NCI-H748 treated with DMSO at 0.1 percent for 48 hours (cell line): ENCODE results near the gene GFPT2.

Source experiments
- DNase-seq: peaks from one replicate; lab custom pipeline; 2025; lab: John Stamatoyannopoulos, UW

GFPT2 gene

GRCh38 chr5:180378438-180379344 lies 25.6 kb upstream of the GFPT2 start:
- no peak for DNase-seq

DNA sequence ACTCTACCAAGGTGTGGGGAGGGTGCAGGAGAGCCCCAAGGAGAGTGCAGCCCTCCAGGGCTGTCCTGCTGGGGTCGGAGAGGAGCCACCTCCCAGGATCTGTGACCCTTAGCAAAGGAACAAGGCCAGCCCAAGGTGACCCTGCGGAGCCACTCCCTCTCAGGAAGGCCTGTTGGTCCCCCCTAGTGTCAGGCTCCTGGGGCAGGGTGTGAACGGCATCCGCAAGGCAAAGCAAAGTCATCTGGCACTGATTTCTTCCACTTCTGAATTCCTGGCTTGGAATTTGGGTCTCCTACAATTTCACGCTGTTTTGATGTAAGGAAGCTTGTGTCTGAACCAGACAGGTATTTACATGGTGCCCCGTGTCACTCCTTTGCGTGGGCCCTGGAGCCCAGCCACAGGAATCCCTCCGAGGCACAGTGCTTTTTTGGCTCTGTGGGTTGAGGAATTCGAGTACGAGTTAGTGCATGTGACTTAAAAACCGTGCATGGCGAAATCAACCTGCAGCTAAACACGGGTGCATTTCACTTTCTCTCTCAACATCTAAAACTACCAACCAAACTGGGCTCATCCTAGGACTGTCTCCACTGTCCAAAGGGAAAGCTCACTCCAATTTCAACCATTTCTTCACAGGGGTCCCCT lies 24.5 kb upstream of the GFPT2 start:
- DNase-seq, result no peak

GRCh38 chr5:180376511-180376910 lies 23.4 kb upstream of the GFPT2 start:
- no peak for DNase-seq

DNA sequence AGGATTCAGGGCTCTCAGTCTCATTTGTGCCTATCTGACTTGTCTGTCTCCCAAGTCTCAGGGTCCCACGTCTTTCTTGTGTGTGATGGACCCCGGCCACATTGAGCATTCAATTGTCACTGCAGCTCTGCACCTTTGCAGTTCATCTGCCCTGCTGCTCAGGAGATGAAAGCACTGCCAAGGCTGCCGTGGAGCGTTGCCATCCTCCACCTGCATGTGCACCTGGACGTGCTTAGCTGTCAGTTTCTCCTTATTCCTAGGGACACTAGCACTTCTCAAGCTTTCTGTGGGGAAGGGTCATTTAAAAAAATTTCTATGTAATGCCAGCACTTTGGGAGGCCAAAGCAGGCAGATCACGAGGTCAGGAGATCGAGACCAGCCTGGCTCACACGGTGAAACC lies 22.8 kb upstream of the GFPT2 start:
- DNase-seq, result no peak

DNA sequence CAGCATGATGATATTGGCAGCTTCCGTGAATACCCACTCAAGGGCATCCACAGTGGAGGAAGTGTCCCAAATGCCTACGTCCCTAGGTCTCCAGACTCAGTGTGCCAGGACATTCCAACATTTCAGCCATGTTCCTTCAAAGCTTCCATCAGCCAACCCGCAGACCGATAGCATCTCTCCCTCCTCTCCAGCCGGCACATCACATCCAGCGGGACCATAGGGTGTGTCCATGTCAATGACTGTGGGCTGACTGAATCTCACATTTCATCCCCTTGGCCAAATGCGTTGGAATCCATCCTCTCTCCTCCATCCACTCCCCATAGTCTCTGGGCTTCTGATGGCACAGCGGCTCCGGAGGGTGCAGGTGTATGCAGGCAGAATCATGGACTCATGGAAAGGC lies 22.2 kb upstream of the GFPT2 start:
- DNase-seq, result no peak

DNA sequence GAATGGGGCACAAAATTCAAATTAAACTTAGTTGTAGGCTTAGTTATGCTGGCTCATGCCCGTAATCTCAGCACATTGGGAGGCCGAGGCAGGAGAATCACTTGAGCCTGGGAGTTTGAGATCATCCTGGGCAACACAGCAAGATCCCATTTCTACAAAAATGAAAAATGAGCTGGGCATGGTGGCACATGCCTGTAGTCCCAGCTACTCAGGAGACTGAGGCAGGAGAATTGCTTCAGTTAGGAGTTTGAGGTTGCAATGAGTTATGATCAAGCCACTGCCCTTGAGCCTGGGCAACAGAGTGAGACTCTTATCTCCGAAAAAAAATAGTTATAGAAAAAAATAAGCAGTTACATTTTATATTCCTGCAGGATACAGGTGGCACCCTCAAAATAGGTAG lies 20.7 kb upstream of the GFPT2 start:
- DNase-seq, result no peak

- no peak for DNase-seq
Observed at GRCh38 chr5:180373454-180373853, 20.3 kb upstream of the GFPT2 start.

- no peak for DNase-seq
Observed at GRCh38 chr5:180371949-180372348, 18.8 kb upstream of the GFPT2 start.

DNA sequence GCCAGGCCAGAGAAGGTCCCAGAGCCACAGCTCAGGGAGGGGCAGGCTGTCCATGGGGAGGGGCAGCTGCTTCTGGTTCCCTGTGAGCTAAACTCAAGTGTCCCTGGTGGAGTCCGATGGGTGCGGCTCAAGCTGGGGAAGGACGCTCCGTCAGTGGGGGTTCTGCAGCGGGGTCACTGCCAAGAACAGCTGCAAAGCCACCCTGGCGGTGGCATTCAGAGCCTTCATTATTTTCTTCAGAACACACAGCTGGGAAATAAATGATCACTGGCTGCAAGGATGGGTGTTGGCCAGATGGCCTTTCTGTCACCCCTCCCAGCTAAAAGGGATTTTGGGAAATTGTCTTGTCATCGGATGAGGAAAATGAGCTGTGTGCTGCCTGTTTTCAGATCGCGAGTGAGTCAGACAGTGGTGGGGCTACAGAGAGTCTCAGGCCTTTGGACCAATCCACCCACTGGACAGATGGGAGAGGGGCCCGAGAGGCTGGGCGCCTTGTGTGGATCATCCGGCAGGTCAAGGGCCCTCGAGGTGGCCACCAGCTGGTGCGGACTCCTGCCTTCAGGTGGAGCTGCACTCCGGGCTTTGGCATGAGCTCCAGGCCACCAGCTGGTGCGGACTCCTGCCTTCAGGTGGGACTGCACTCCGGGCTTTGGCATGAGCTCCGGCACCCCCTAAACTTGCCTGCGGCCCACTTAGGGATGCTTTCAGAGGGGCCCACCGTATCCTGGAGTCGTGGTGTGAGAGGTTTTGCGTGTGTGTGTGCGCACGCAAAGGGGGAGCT lies 17.9 kb upstream of the GFPT2 start:
- no peak for DNase-seq

GRCh38 chr5:180367991-180368390 lies 14.9 kb upstream of the GFPT2 start:
- DNase-seq, result no peak

- DNase-seq, result no peak
Observed at GRCh38 chr5:180367300-180367699, 14.2 kb upstream of the GFPT2 start.

DNA sequence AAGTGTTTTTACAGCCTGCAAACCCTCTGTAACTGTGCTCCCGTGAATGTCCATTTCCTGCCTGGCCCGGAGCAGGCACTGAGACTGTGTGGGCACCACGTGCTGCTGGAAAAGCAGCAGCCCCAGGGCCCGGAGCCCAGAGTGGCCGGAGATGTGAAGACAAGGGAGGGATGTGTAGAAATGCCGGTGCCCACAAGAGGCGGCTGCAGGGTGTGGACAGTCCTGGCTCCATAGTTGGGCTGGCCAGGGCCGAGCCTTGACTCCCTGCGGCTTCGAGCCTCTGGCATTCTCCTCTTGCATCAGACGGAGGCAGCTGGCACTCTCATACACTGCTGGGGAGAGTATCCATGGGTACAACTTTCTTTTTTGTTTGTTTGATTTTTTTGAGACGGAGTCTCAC lies 13.2 kb upstream of the GFPT2 start:
- DNase-seq, result no peak

DNA sequence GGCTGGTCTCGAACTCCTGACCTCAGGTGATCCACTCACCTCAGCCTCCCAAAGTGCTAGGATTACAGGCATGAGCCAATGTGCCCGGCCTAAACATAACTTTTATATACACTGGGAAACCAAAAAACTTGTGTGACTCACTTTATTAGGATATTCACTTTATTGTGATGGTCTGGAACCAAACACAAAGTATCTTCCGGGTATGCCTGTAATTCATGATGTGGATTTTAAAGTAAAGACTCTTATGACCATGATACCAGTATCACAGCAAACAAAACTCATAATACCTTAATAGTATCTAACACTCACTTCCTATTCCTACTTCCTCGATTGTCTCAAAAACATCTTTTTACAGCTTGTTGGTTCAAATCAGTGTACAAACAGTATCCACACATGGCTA lies 12.7 kb upstream of the GFPT2 start:
- no peak for DNase-seq

GRCh38 chr5:180364306-180364856 lies 11.2 kb upstream of the GFPT2 start:
- no peak for DNase-seq

GRCh38 chr5:180360078-180360957 lies 7.2 kb upstream of the GFPT2 start:
- no peak for DNase-seq

DNA sequence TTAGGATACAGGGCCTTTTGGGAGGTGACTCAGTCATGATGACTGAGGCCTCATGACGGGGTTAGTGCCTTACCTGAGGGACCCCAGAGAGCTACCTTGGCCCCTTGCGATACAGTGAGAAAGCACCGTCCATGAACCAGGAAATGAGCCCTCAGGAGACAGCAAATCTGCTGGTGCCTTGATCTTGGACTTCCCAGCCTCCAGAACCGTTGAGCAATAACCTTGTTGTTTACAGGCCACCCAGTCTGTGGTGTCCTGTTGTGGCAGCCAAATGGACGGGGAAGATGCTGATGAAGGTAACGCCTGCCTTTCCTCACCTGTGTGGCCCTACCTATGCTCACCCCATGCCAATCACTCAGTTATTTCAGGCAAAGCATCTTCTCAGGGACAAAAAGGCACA lies 5.6 kb upstream of the GFPT2 start:
- DNase-seq, result no peak

DNA sequence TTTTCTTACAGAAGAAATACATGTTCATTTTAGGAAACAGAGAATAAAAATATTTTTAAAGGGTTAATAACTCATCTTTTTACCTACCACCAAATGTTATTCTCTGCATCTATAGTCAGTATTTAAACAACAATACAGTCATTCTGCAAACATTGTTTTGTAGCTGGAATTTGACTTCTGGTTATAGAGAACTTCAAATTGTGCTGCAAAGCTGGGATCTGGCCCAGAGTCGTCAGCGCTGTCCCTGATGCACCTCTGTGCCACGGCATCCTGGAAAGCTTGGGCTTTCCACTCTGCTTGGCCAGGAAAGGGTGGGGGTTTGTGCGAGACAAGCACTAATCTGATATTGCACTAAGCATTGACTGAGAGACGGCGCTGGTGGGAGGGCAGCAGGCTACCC lies 5.0 kb upstream of the GFPT2 start:
- no peak for DNase-seq

GRCh38 chr5:180354966-180355365 lies 1.8 kb upstream of the GFPT2 start:
- DNase-seq, result no peak

GRCh38 chr5:180353980-180354452 lies 880 bp upstream of the GFPT2 start:
- no peak for DNase-seq

GRCh38 chr5:180352116-180353047 lies 754 bp downstream of the GFPT2 start:
- DNase-seq, result no peak
